ENCODE results near the gene SLIT3.
"Not testable (repeated sequence)": the region's sequence is repeated elsewhere in the genome, so short reads cannot be mapped to it uniquely, and the experiment has no call there.

DNA sequence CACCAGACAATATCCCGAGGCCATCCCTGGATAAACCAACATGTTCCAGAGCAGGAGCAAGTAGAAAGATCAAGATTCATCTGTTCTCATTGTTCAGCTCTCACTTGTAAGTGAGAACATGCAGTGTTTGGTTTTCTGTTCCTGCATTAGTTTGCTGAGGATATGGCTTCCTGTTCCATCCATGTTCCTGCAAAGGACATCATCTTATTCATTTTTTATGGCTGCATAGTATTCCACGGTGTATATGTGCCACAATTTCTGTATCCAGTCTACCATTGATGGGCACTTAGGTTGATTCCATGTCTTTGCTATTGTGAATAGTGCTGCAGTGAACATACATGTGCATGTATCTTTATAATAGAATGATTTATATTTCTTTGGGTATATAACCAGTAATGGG, 195.4 kb downstream of the SLIT3 start:
- not testable (repeated sequence) for TF ChIP-seq EZH2 (IDR thresholded peaks at IDR 0.05); POLR2AphosphoS5 (IDR thresholded peaks at IDR 0.05; ENCODE audit: borderline replicate concordance, low read depth, low read length); FOXP2 (optimal IDR thresholded peaks at IDR 0.05; ENCODE audit: control extremely low read depth, extremely low read length, insufficient read depth)

Data from SK-N-MC (cell line).